ENCODE measurements around the gene TRIM13. TPM values are rescaled to one million over a fixed set of nuclear protein-coding genes. Genes with fewer than 3 reads are reported as not detected.
"Not testable (repeated sequence)": the region's sequence is repeated elsewhere in the genome, so short reads cannot be mapped to it uniquely, and the experiment has no call there.

The TRIM13 gene
- total RNA-seq (2014; rRNA removed; shearing (Covaris generic); ENCODE audit: low replicate concordance), result 5.2 and 11.4 TPM in 2 replicates

- peak; percentile 81 for DNase-seq (ENCODE audit: low read depth)
These were observed at the start of gene TRIM13 for GRCh38 chr13:49996951-49997895. Gene TRIM13, plus strand, starts transcription at chr13:49997042. Its CDS starts 14,899 bp downstream, at chr13:50011941.

GRCh38 chr13:49948777-49949270 lies 48.0 kb upstream of the TRIM13 start:
- in situ Hi-C loops (cut with HindIII; ENCODE audit: low pct_unique_long_range_greater_than_20kb, low sequenced_read_pairs); DNase-seq (ENCODE audit: low read depth): not testable (repeated sequence)

More at GRCh38 chr13:49996951-49997895, at the start of gene TRIM13:
- in situ Hi-C loops (cut with HindIII; ENCODE audit: low pct_unique_long_range_greater_than_20kb, low sequenced_read_pairs), result no loop called here

GRCh38 chr13:49951754-49952535 lies 44.9 kb upstream of the TRIM13 start:
- in situ Hi-C loops (cut with HindIII; ENCODE audit: low pct_unique_long_range_greater_than_20kb, low sequenced_read_pairs), result no loop called here
- no peak for DNase-seq (ENCODE audit: low read depth)

GRCh38 chr13:49953560-49953959 lies 43.3 kb upstream of the TRIM13 start:
- in situ Hi-C loops (cut with HindIII; ENCODE audit: low pct_unique_long_range_greater_than_20kb, low sequenced_read_pairs), result no loop called here
- DNase-seq (ENCODE audit: low read depth), result no peak

- DNase-seq (ENCODE audit: low read depth), result no peak
- in situ Hi-C loops (cut with HindIII; ENCODE audit: low pct_unique_long_range_greater_than_20kb, low sequenced_read_pairs), result no loop called here
These were observed 42.0 kb upstream of the TRIM13 start for GRCh38 chr13:49954674-49955455.

- in situ Hi-C loops (cut with HindIII; ENCODE audit: low pct_unique_long_range_greater_than_20kb, low sequenced_read_pairs), result no loop called here
- no peak for DNase-seq (ENCODE audit: low read depth)
These were observed 40.7 kb upstream of the TRIM13 start for GRCh38 chr13:49956131-49956530.

- no peak for DNase-seq (ENCODE audit: low read depth)
- in situ Hi-C loops (cut with HindIII; ENCODE audit: low pct_unique_long_range_greater_than_20kb, low sequenced_read_pairs), result no loop called here
These were observed 38.5 kb upstream of the TRIM13 start for GRCh38 chr13:49958321-49958720.

- DNase-seq (ENCODE audit: low read depth), result no peak
- in situ Hi-C loops (cut with HindIII; ENCODE audit: low pct_unique_long_range_greater_than_20kb, low sequenced_read_pairs), result no loop called here
These were observed 29.4 kb upstream of the TRIM13 start for GRCh38 chr13:49967456-49967855.

- DNase-seq (ENCODE audit: low read depth), result no peak
- in situ Hi-C loops (cut with HindIII; ENCODE audit: low pct_unique_long_range_greater_than_20kb, low sequenced_read_pairs), result no loop called here
These were observed 24.1 kb upstream of the TRIM13 start for GRCh38 chr13:49972709-49973108.

GRCh38 chr13:49975826-49976225 lies 21.0 kb upstream of the TRIM13 start:
- in situ Hi-C loops (cut with HindIII; ENCODE audit: low pct_unique_long_range_greater_than_20kb, low sequenced_read_pairs), result no loop called here
- DNase-seq (ENCODE audit: low read depth), result no peak

GRCh38 chr13:49976314-49977258 lies 20.3 kb upstream of the TRIM13 start:
- peak; percentile 21 for DNase-seq (ENCODE audit: low read depth)
- in situ Hi-C loops (cut with HindIII; ENCODE audit: low pct_unique_long_range_greater_than_20kb, low sequenced_read_pairs), result no loop called here

GRCh38 chr13:49977992-49978391 lies 18.9 kb upstream of the TRIM13 start:
- in situ Hi-C loops (cut with HindIII; ENCODE audit: low pct_unique_long_range_greater_than_20kb, low sequenced_read_pairs), result no loop called here
- DNase-seq (ENCODE audit: low read depth), result no peak

GRCh38 chr13:49980266-49980665 lies 16.6 kb upstream of the TRIM13 start:
- DNase-seq (ENCODE audit: low read depth), result no peak
- in situ Hi-C loops (cut with HindIII; ENCODE audit: low pct_unique_long_range_greater_than_20kb, low sequenced_read_pairs), result no loop called here

GRCh38 chr13:49985129-49985528 lies 11.7 kb upstream of the TRIM13 start:
- in situ Hi-C loops (cut with HindIII; ENCODE audit: low pct_unique_long_range_greater_than_20kb, low sequenced_read_pairs), result no loop called here
- no peak for DNase-seq (ENCODE audit: low read depth)

- in situ Hi-C loops (cut with HindIII; ENCODE audit: low pct_unique_long_range_greater_than_20kb, low sequenced_read_pairs), result no loop called here
- no peak for DNase-seq (ENCODE audit: low read depth)
These were observed 10.4 kb upstream of the TRIM13 start for GRCh38 chr13:49986471-49986870.

- DNase-seq (ENCODE audit: low read depth); in situ Hi-C loops (cut with HindIII; ENCODE audit: low pct_unique_long_range_greater_than_20kb, low sequenced_read_pairs): not testable (repeated sequence)
These were observed 6.2 kb upstream of the TRIM13 start for GRCh38 chr13:49990612-49991011.

- in situ Hi-C loops (cut with HindIII; ENCODE audit: low pct_unique_long_range_greater_than_20kb, low sequenced_read_pairs), result no loop called here
- DNase-seq (ENCODE audit: low read depth), result no peak
These were observed 3.7 kb upstream of the TRIM13 start for GRCh38 chr13:49993111-49993510.

Measured in Caki2 (cell line).